A673 (cell line): ENCODE results near the gene ITGB6.

Source experiments
- CTCF ChIP-seq: fragments of 300-800, 200-600 bp; sonication (generic); conservative IDR thresholded peaks from 2 replicates; pipeline ENCODE4 v1.5.1; 2017; ENCODE audit warnings: low read depth, mild to moderate bottlenecking, antibody characterized with exemption, low read length, moderate library complexity, mixed read lengths
- EZH2 ChIP-seq: fragments of 200-600 bp; sonication (generic); IDR thresholded peaks from 2 replicates; pipeline ENCODE4 v1.6.1; 2017; ENCODE audit warnings: borderline replicate concordance, low read depth, mild to moderate bottlenecking, mixed read lengths, antibody characterized with exemption, low read length; ENCODE audit not compliant: poor library complexity, severe bottlenecking

GRCh38 chr2:160139350-160139749, 60.7 kb downstream of the ITGB6 start:
- TF ChIP-seq CTCF (no peak), EZH2 (no peak)
